Skeletal muscle tissue (tissue), 5 donors: ENCODE measurements around the gene ISYNA1. TPM values are rescaled to one million over a fixed set of nuclear protein-coding genes. Genes with fewer than 3 reads are reported as not detected.

Source experiments
- H3K27ac ChIP-seq: one replicate; pipeline ENCODE4 v1.7.0; 2013; ENCODE audit warnings: mild to moderate bottlenecking, low read depth, low read length, inconsistent platforms
- H3K27me3 ChIP-seq, 3 donors: one replicate each; pipeline ENCODE4 v1.7.0; 2013; ENCODE audit warnings: low read length in 3 of 3; ENCODE audit not compliant: control insufficient read depth in 3 of 3, insufficient read depth in 3 of 3
- H3K36me3 ChIP-seq, 3 donors: one replicate each; pipeline ENCODE4 v1.7.0; 2013; ENCODE audit warnings: low read length in 3 of 3; ENCODE audit not compliant: control insufficient read depth in 3 of 3, insufficient read depth in 3 of 3
- H3K4me1 ChIP-seq, 3 donors: one replicate each; pipeline ENCODE4 v1.7.0; 2013; ENCODE audit warnings: low read length in 3 of 3, mild to moderate bottlenecking in 3 of 3; ENCODE audit not compliant: control insufficient read depth in 3 of 3, insufficient read depth in 3 of 3
- H3K4me3 ChIP-seq, 3 donors: one replicate each; pipeline ENCODE4 v1.7.0; 2013; ENCODE audit warnings: low read length in 3 of 3
- H3K9ac ChIP-seq, 3 donors: one replicate each; pipeline ENCODE4 v1.7.0; 2013; ENCODE audit warnings: low read length in 3 of 3, mild to moderate bottlenecking in 3 of 3, moderate library complexity in 2 of 3, low read depth in 1 of 3
- H3K9me3 ChIP-seq, 3 donors: one replicate each; pipeline ENCODE4 v1.7.0; 2013; ENCODE audit warnings: low read length in 3 of 3; ENCODE audit not compliant: control insufficient read depth in 3 of 3
- small RNA-seq: library from RNA; depleted of rRNA; stranded (forward); fragments of <200 nt; gene quantifications from one replicate; pipeline ENCODE3, GENCODE V24; 2014
- total RNA-seq: library from RNA; depleted of rRNA; stranded (reverse); fragments of >200 nt; gene quantifications from one replicate; pipeline ENCODE4 v1.2.3, GENCODE V29; 2014
- donor health status: Osteomylitis.

ISYNA1 gene
- total RNA-seq, 1 donor from 2014 or later: 86.6 TPM

GRCh38 chr19:18388100-18388959 lies 49.6 kb downstream of the ISYNA1 start:
- peak overlapping the region in 2 of 3 donors; percentile 53 to 74 for H3K9ac ChIP-seq
- H3K27ac ChIP-seq: no peak overlapping the region
- peaks cover 5 to 17% (median 14%) of the 10 kb centered on the region in 3 donors for H3K4me1 ChIP-seq
- peaks cover 0 to 11% (median 0%) of the 10 kb centered on the region in 3 donors for H3K36me3 ChIP-seq
- peaks cover 0 to 8% (median 4%) of the 10 kb centered on the region in 3 donors for H3K27me3 ChIP-seq
- peaks cover 0 to 2% (median 0%) of the 10 kb centered on the region in 3 donors for H3K9me3 ChIP-seq
- peak overlapping the region; percentile 40 to 64 (median 62) for H3K4me3 ChIP-seq

DNA sequence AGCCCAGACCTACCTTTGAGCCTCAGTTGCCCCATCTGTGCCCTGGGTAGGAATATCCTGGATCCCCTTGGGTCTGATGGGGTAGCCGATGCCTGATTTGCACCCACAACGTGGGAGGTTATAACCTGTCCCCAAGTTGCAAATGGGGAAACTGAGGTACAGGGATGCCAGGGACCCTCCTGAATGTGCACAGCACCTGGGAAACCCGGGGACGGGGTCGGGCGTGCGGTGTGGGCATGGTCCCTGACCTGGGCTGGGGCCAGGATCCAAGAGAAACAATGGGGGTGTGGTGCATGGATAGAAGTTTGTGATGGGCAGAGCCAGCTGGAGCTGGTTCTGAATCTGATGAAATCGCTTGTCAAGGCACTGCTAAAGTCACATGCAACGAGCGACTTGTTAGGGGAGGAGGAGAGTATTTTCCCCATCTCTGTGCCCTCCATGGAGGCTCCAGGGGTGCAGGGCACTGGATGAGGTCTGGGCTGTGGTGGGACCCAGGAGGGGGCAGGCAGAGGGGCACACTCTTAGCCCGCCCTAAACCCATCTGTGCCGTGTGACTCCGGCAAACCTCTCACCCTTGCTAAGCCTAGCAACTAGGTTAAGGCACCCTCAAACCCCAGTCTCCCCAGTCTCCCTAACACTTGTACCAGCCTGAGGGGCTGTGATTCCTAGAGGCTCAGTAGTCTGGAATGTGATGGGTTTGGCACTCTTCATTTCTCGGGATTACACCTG lies 51.2 kb downstream of the ISYNA1 start:
- Histone ChIP-seq H3K4me3 (peak overlapping the region in 1 of 3 donors; percentile 22), H3K9me3 (peaks cover 0 to 2% (median 0%) of the 10 kb centered on the region in 3 donors), H3K4me1 (peaks cover 5 to 20% (median 17%) of the 10 kb centered on the region in 3 donors), H3K27ac (no peak overlapping the region), H3K36me3 (peaks cover 0 to 9% (median 0%) of the 10 kb centered on the region in 3 donors), H3K27me3 (peaks cover 0 to 8% (median 4%) of the 10 kb centered on the region in 3 donors), H3K9ac (peak overlapping the region in 1 of 3 donors; percentile 40)

- peak within 1 kb of the TSS in 2 of 3 donors; percentile 2 to 22 for H3K4me3 ChIP-seq
- peaks cover 0 to 8% (median 4%) of the 10 kb centered on the region in 3 donors for H3K27me3 ChIP-seq
- no peak within 1 kb of the TSS for H3K27ac ChIP-seq
Measured at GRCh38 chr19:18385675-18386542, 52.0 kb downstream of the ISYNA1 start, which contains the start of gene GDF15. TSS of gene GDF15 (plus strand) at chr19:18386158. CDS start at chr19:18386190, 32 bp downstream.

GRCh38 chr19:18385359-18385674 lies 52.6 kb downstream of the ISYNA1 start:
- Histone ChIP-seq H3K27ac (no peak overlapping the region), H3K4me3 (no peak overlapping the region), H3K9ac (no peak overlapping the region), H3K27me3 (peaks cover 0 to 8% (median 4%) of the 10 kb centered on the region in 3 donors), H3K4me1 (peaks cover 10 to 25% (median 23%) of the 10 kb centered on the region in 3 donors), H3K9me3 (peaks cover 0 to 2% (median 0%) of the 10 kb centered on the region in 3 donors), H3K36me3 (peaks cover 0 to 3% (median 0%) of the 10 kb centered on the region in 3 donors)

More at GRCh38 chr19:18385675-18386542, 52.0 kb downstream of the ISYNA1 start, which contains the start of gene GDF15:
- H3K4me1 ChIP-seq: peaks cover 5 to 20% (median 17%) of the 10 kb centered on the region in 3 donors
- H3K9me3 ChIP-seq: peaks cover 0 to 2% (median 0%) of the 10 kb centered on the region in 3 donors
- H3K9ac ChIP-seq: peak within 1 kb of the TSS in 1 of 3 donors; percentile 40
- H3K36me3 ChIP-seq: peaks cover 0 to 7% (median 0%) of the 10 kb centered on the region in 3 donors

DNA sequence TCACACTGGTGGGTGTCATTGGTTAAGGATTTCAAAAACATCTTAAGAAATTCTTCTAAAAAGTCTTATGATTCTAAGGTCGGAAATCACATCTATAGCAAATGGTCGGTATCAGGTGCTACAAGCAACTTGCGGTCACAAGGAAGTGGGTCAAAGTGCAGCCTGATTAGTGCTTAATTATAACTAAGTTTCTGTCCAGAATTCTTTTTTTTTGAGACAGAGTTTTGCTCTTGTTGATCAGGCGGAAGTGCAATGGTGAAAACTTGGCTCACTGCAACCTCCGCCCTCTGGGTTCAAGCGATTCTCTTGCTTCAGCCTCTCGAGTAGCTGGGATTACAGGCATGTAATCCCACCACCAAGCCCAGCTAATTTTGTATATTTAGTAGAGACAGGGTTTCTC lies 53.2 kb downstream of the ISYNA1 start:
- Histone ChIP-seq H3K9me3 (no peaks in the 10 kb centered on the region), H3K4me1 (peaks cover 15 to 30% (median 28%) of the 10 kb centered on the region in 3 donors), H3K27ac (no peak overlapping the region), H3K27me3 (peaks cover 0 to 8% (median 4%) of the 10 kb centered on the region in 3 donors), H3K4me3 (no peak overlapping the region), H3K9ac (no peak overlapping the region), H3K36me3 (no peaks in the 10 kb centered on the region)

Small RNA genes lying within 50 kb of the gene (small RNA-seq; reads per million reads assigned to genes)
- not detected for gene MIR3189

Other genes with a start within 250 kb of the ISYNA1 start
- 4.2 TPM for gene MPV17L2, start 244.9 kb downstream of the ISYNA1 start, total RNA-seq
- 0.52 TPM for gene RAB3A, start 234.1 kb downstream of the ISYNA1 start, total RNA-seq
- gene PDE4C, start 211.7 kb downstream of the ISYNA1 start, total RNA-seq: 2.1 TPM
- gene IQCN, start 163.7 kb downstream of the ISYNA1 start, total RNA-seq: 0.52 TPM
- gene JUND, start 156.5 kb downstream of the ISYNA1 start, total RNA-seq: 111 TPM
- gene LSM4, start 115.1 kb downstream of the ISYNA1 start, total RNA-seq: 119 TPM
- 10.4 TPM for gene PGPEP1, start 97.5 kb downstream of the ISYNA1 start, total RNA-seq
- 1.0 TPM for gene GDF15, start 52.0 kb downstream of the ISYNA1 start, total RNA-seq
- 2.1 TPM for gene LRRC25, start 40.5 kb downstream of the ISYNA1 start, total RNA-seq
- gene SSBP4, start 18.7 kb downstream of the ISYNA1 start, total RNA-seq: 79.3 TPM
- gene ELL, start 83.9 kb upstream of the ISYNA1 start, total RNA-seq: 24.5 TPM
- gene FKBP8, start 105.4 kb upstream of the ISYNA1 start, total RNA-seq: 116 TPM
- 36.0 TPM for gene KXD1, start 119.7 kb upstream of the ISYNA1 start, total RNA-seq
- gene UBA52, start 133.7 kb upstream of the ISYNA1 start, total RNA-seq: 905 TPM
- gene REX1BD, start 150.7 kb upstream of the ISYNA1 start, total RNA-seq: 26.6 TPM
- 2.6 TPM for gene CRLF1, start 168.7 kb upstream of the ISYNA1 start, total RNA-seq
- gene TMEM59L, start 174.7 kb upstream of the ISYNA1 start, total RNA-seq: 2.1 TPM
- gene KLHL26, start 198.9 kb upstream of the ISYNA1 start, total RNA-seq: 2.1 TPM
- gene CRTC1, start 245.5 kb upstream of the ISYNA1 start, total RNA-seq: 3.1 TPM